OCI-LY3 (cell line): ENCODE data around the gene ITGB8.

Experiments
- CTCF ChIP-seq: fragments of 200-600, 300-600 bp; sonication (generic); IDR thresholded peaks from 2 replicates; pipeline ENCODE4 v1.5.1; 2014; ENCODE audit warnings: antibody characterized with exemption, low read length, low read depth
- EZH2phosphoT487 ChIP-seq: fragments of 200-600 bp; shearing (Covaris generic); IDR thresholded peaks from 2 replicates; pipeline ENCODE4 v1.6.1; 2018; ENCODE audit warnings: antibody characterized with exemption, mixed run types, low read depth

- TF ChIP-seq CTCF: no peak
- no peak for TF ChIP-seq EZH2phosphoT487
Measured at GRCh38 chr7:20435305-20435704, 104.6 kb downstream of the ITGB8 start.
